Glutamatergic neuron (in vitro differentiated cells): Measurements from ENCODE around the gene RAB6B. TPM values are rescaled to one million over a fixed set of nuclear protein-coding genes. Genes with fewer than 3 reads are reported as not detected.

ENCODE experiments used
- DNase-seq: peaks from one replicate; pipeline ENCODE4 v3.0.0; 2022
- H3K27ac Mint-ChIP-seq: one replicate; pipeline ENCODE4 v1.8.0; 2020; ENCODE audit warnings: mild to moderate bottlenecking, mixed read lengths, inconsistent platforms; ENCODE audit not compliant: unreplicated experiment
- H3K27me3 Mint-ChIP-seq: one replicate; pipeline ENCODE4 v1.8.0; 2020; ENCODE audit warnings: mild to moderate bottlenecking, moderate library complexity, mixed read lengths, inconsistent platforms; ENCODE audit not compliant: unreplicated experiment
- H3K36me3 Mint-ChIP-seq: one replicate; pipeline ENCODE4 v1.8.0; 2020; ENCODE audit warnings: mild to moderate bottlenecking, mixed read lengths, inconsistent platforms; ENCODE audit not compliant: unreplicated experiment
- H3K4me1 Mint-ChIP-seq: one replicate; pipeline ENCODE4 v1.8.0; 2020; ENCODE audit warnings: mild to moderate bottlenecking, low read depth, mixed read lengths, inconsistent platforms; ENCODE audit not compliant: unreplicated experiment
- H3K4me3 Mint-ChIP-seq: one replicate; pipeline ENCODE4 v1.8.0; 2020; ENCODE audit warnings: mild to moderate bottlenecking, mixed read lengths, inconsistent platforms; ENCODE audit not compliant: unreplicated experiment
- H3K9me3 Mint-ChIP-seq: one replicate; pipeline ENCODE4 v1.8.0; 2020; ENCODE audit warnings: mild to moderate bottlenecking, moderate library complexity, mixed read lengths, inconsistent platforms; ENCODE audit not compliant: unreplicated experiment
- total RNA-seq: library from RNA; stranded (reverse); fragmentation: NEBNext Ultra II Directional; extraction: Animal tissue kit (Norgen Biotek cat#: 25700); gene quantifications from one replicate; pipeline ENCODE4 v1.2.1, GENCODE V29; 2021; ENCODE audit not compliant: unreplicated experiment
- TF ChIP-seq, protein P1 (sequence below): fragments of 200-600 bp; sonication (generic); IDR thresholded peaks from one replicate; pipeline ENCODE4 v1.5.0; 2021; ENCODE audit not compliant: partially characterized antibody, unreplicated experiment

The RAB6B gene
- total RNA-seq, 1 donor from 2014 or later = 222 TPM

DNA sequence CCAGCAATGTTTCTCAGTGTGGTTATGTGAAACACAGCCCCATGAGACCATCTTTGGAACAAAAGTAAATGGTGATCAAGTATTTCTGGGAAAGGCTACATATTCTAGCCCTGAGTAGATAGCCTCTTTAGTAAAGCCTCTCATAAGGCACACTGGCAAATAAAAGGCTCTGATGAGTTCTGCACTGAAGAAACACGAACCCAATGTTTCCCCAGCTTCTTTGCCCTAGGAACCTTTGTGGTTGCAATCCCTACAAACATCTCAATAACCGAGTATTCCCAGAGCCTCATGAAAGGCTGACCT is 41.8 kb downstream of the RAB6B start:
- H3K4me3 Mint-ChIP-seq = no peak overlapping the region
- H3K4me1 Mint-ChIP-seq = peaks cover 5% of the 10 kb centered on the region
- TF ChIP-seq, protein P1, sequence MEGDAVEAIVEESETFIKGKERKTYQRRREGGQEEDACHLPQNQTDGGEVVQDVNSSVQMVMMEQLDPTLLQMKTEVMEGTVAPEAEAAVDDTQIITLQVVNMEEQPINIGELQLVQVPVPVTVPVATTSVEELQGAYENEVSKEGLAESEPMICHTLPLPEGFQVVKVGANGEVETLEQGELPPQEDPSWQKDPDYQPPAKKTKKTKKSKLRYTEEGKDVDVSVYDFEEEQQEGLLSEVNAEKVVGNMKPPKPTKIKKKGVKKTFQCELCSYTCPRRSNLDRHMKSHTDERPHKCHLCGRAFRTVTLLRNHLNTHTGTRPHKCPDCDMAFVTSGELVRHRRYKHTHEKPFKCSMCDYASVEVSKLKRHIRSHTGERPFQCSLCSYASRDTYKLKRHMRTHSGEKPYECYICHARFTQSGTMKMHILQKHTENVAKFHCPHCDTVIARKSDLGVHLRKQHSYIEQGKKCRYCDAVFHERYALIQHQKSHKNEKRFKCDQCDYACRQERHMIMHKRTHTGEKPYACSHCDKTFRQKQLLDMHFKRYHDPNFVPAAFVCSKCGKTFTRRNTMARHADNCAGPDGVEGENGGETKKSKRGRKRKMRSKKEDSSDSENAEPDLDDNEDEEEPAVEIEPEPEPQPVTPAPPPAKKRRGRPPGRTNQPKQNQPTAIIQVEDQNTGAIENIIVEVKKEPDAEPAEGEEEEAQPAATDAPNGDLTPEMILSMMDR = no peak
- peaks cover 17% of the 10 kb centered on the region for H3K9me3 Mint-ChIP-seq
- peaks cover 5% of the 10 kb centered on the region for H3K36me3 Mint-ChIP-seq
- no peak for DNase-seq
- H3K27ac Mint-ChIP-seq = no peak overlapping the region
- H3K27me3 Mint-ChIP-seq = peaks cover 7% of the 10 kb centered on the region

DNA sequence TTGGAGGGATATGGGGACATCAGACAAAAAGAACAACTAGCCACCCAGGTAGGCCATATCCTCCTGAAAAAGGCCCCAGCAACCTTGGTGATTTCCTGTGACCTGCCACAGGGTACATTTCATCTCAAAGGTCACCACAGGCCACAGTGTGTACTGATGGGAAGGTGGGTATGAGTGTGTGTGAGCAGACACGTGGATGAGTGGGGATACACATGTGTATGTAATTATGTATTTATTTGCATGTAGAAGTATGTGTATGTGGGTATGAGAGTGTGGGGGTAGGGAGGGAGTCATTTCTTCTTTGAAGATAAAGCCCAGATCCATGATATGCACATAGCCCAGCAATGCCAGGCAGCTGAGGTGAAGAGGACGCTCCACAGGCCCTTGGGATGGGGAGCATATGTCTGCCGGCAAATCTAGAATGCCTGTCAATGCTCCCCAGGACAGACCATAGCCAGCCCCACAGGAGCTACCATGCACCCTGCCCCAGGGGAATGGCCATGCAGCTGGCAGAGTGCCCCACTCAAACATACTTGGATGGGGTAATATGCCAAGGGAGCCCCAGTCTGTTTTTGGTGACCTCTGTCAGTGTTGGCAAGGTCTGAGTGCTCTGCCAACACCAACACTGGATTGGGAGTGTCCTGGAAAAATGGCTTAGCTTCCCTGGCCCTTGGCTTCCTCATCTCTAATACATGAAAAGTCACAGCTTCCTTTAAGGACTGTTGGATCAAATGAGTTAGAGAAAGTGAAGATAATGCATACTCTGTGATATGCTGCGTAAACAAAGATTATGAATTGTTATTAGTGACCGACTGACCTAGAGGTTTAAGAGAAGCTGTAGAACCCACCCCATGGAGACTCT is 42.4 kb downstream of the RAB6B start:
- DNase-seq = no peak

DNA sequence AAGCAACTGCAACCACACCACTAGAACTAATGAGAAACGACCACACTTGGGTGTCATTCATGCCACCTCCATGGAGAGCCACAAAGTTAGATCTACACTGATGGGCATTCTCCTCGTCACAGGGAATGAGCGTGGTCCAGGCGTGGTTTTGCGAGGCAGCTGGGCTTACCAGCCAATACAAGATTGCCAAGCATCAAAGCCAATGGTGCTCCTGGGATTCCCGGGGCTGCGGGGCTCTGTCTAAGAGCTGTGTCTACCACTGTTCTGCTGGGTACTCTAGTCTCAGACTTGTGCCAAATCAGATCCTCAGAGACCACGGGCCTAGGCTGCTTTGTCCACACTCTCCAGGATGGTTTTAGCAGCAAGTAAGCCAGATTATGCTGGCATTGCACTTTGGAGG is 43.8 kb downstream of the RAB6B start:
- no peak overlapping the region for H3K4me3 Mint-ChIP-seq
- peaks cover 5% of the 10 kb centered on the region for H3K36me3 Mint-ChIP-seq
- peaks cover 17% of the 10 kb centered on the region for H3K9me3 Mint-ChIP-seq
- H3K27me3 Mint-ChIP-seq = peaks cover 7% of the 10 kb centered on the region
- TF ChIP-seq, protein P1 = no peak
- H3K4me1 Mint-ChIP-seq = peaks cover 5% of the 10 kb centered on the region
- no peak for DNase-seq
- H3K27ac Mint-ChIP-seq = no peak overlapping the region

More for the DNA sequence above, 42.4 kb downstream of the RAB6B start:
- no peak overlapping the region for H3K27ac Mint-ChIP-seq
- peaks cover 7% of the 10 kb centered on the region for H3K27me3 Mint-ChIP-seq
- H3K4me3 Mint-ChIP-seq = no peak overlapping the region
- TF ChIP-seq, protein P1 = no peak
- H3K36me3 Mint-ChIP-seq = peaks cover 5% of the 10 kb centered on the region
- H3K9me3 Mint-ChIP-seq = peaks cover 17% of the 10 kb centered on the region
- peaks cover 5% of the 10 kb centered on the region for H3K4me1 Mint-ChIP-seq

DNA sequence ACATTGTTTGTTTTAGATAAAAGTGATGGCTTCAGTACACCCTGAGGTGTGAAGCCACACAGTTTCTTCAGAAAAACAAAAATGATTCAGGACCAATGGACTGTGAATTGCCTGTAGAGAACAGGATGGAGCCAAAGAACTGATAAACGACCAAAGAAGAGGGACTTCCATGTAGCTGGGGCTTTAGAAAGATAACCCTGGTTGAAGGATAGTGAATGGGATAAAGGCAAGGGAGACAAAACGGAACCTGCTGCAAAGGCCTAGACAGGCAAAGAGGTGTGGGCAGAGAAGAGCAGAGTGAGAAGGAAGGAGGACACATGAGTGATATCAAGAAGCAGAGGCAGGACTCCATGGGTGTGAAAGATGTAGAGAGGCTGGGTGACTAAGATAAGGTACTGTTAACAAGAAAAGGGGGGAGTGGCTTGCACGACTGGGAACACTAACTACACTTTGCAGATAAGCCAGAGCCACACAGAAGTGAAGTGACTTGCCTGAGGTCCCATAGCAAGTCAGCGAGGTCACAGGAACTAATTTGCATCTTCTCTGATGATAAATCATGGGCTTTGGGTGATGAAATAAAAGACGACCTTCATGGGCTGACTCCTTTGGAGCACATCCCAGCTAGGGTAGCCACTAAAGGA is 44.3 kb downstream of the RAB6B start:
- Mint-ChIP-seq H3K4me1 (peaks cover 3% of the 10 kb centered on the region), H3K27ac (no peak overlapping the region)
- no peak for DNase-seq

More for the DNA sequence above, 44.3 kb downstream of the RAB6B start:
- TF ChIP-seq, protein P1 = no peak
- H3K36me3 Mint-ChIP-seq = peaks cover 5% of the 10 kb centered on the region
- peaks cover 7% of the 10 kb centered on the region for H3K27me3 Mint-ChIP-seq
- no peak overlapping the region for H3K4me3 Mint-ChIP-seq
- peaks cover 17% of the 10 kb centered on the region for H3K9me3 Mint-ChIP-seq
